Stomach (tissue), 9 donors: ENCODE results near the gene SNX18. TPM values are rescaled to one million over a fixed set of nuclear protein-coding genes. Genes with fewer than 3 reads are reported as not detected.

Experiments
- DNase-seq, 2 donors: peaks; one replicate each; pipeline versions ENCODE4 v3.0.0 to v3.0.0-alpha.2; 2013 to 2019
- H3K27ac ChIP-seq, 5 donors: fragments of 200-600 bp in 4 of 5; sonication (generic) in 4 of 5; one replicate each; pipeline ENCODE4 v1.5.1; 2013 to 2019; ENCODE audit warnings: mild to moderate bottlenecking in 1 of 5, moderate library complexity in 1 of 5
- H3K27me3 ChIP-seq, 3 donors: fragments of 200-600 bp; sonication (generic); one replicate each; pipeline ENCODE4 v1.5.1; 2017 to 2019; ENCODE audit warnings: mixed run types in 1 of 3
- H3K36me3 ChIP-seq, 4 donors: fragments of 200-600 bp; sonication (generic); 1 replicate in 3 of 4; 2 replicates in 1 of 4; pipeline ENCODE4 v1.5.1; 2016 to 2019
- H3K4me1 ChIP-seq, 4 donors: fragments of 200-600 bp; sonication (generic); one replicate each; pipeline ENCODE4 v1.5.1; 2016 to 2019
- H3K4me3 ChIP-seq, 4 donors: fragments of 200-600 bp; sonication (generic) in 3 of 4; one replicate each; pipeline ENCODE4 v1.5.1; 2016 to 2019; ENCODE audit warnings: mild to moderate bottlenecking in 1 of 4
- H3K9me3 ChIP-seq, 4 donors: fragments of 200-600 bp; sonication (generic); one replicate each; pipeline ENCODE4 v1.5.1; 2016 to 2019
- CTCF ChIP-seq, 7 experiments: fragments of 450-650 bp in 4 of 7; fragments of 200-600 bp in 3 of 7; sonication (generic) in 3 of 7; IDR thresholded peaks; one replicate each; pipeline ENCODE4 v1.5.1; 2016 to 2019; ENCODE audit warnings: antibody characterized with exemption in 7 of 7, control low read depth in 2 of 7, mild to moderate bottlenecking in 1 of 7
- EP300 ChIP-seq: sonication (generic); formaldehyde crosslinking; IDR thresholded peaks from one replicate; pipeline ENCODE4 v1.6.1; 2017; ENCODE audit warnings: antibody characterized with exemption
- POLR2A ChIP-seq, 4 donors: fragments of 450-650 bp; IDR thresholded peaks; one replicate each; pipeline ENCODE4 v1.6.1; 2016; ENCODE audit warnings: antibody characterized with exemption in 4 of 4, control low read depth in 2 of 4, mild to moderate bottlenecking in 1 of 4, moderate library complexity in 1 of 4
- POLR2AphosphoS5 ChIP-seq, 3 donors: sonication (generic); formaldehyde crosslinking; IDR thresholded peaks; one replicate each; pipeline ENCODE4 v1.6.1; 2016; ENCODE audit warnings: antibody characterized with exemption in 3 of 3
- WGBS, 5 donors: extraction: QIAGEN DNeasy Blood & Tissue Kit in 3 of 5; methylation state at CpG; one replicate each; pipeline versions ENCODE4 v1.1.5 to v1.1.7; 2013 to 2018; 5-methylcytosine and 5-hydroxymethylcytosine counted together
- intact Hi-C: fragments of 100-400 bp; cut with DNase I; formaldehyde crosslinking; loops from one replicate; pipeline ENCODE4 v1.15.1; 2023; ENCODE audit warnings: low total_unique reads
- polyA plus RNA-seq, 3 donors: library from polyadenylated mRNA; stranded (reverse); fragments of 200-250 nt; gene quantifications; one replicate each; pipeline ENCODE4 v1.2.3, GENCODE V29; 2013
- total RNA-seq, 5 donors: library from RNA; depleted of rRNA; stranded (reverse); fragments of >200 nt; gene quantifications; one replicate each; pipeline versions ENCODE4 v1.1.0 to v1.2.3, GENCODE V29; 2014 to 2016
- donor health status: healthy with polysubstance abuse.
- donor health status: Bipolar disorder and iron deficiency.
- donor health status: healthy.

SNX18 gene
- total and polyA plus RNA-seq, 8 donors: 4.4 to 77.9 (median 31.6) TPM

GRCh38 chr5:54525261-54525660 lies 7.7 kb downstream of the SNX18 start:
- H3K4me1 ChIP-seq: peaks cover 68 to 100% (median 92%) of the 10 kb centered on the region in 4 donors
- H3K36me3 ChIP-seq: no peaks in the 10 kb centered on the region
- intact Hi-C loops: no loop called here
- no peaks in the 10 kb centered on the region for H3K27me3 ChIP-seq
- no peak for DNase-seq
- TF ChIP-seq EP300 (no peak), POLR2A (IDR thresholded peaks at IDR 0.05) (no peak), POLR2AphosphoS5 (IDR thresholded peaks at IDR 0.05) (no peak), CTCF (IDR thresholded peaks at IDR 0.05) (no peak)
- H3K9me3 ChIP-seq: no peaks in the 10 kb centered on the region
- peak overlapping the region in 2 of 4 donors; percentile 14 to 96 for H3K4me3 ChIP-seq
- peak overlapping the region in 4 of 5 donors; percentile 52 to 80 (median 72) for H3K27ac ChIP-seq
- WGBS, 5 donors: 31 to 62% (median 45%) methylated on average over 4 of the region's 4 CpGs

- H3K27ac ChIP-seq: peak overlapping the region in 4 of 5 donors; percentile 7 to 80 (median 72)
- intact Hi-C loops: no loop called here
- no peak for DNase-seq
- H3K4me1 ChIP-seq: peaks cover 69 to 99% (median 93%) of the 10 kb centered on the region in 4 donors
- H3K27me3 ChIP-seq: no peaks in the 10 kb centered on the region
- WGBS, 5 donors: 44 to 68% (median 53%) methylated on average over 6 of the region's 6 CpGs
- no peak for TF ChIP-seq CTCF (IDR thresholded peaks at IDR 0.05)
- TF ChIP-seq POLR2A (IDR thresholded peaks at IDR 0.05): no peak
- no peak for TF ChIP-seq EP300
- no peak for TF ChIP-seq POLR2AphosphoS5 (IDR thresholded peaks at IDR 0.05)
- no peak overlapping the region for H3K4me3 ChIP-seq
- no peaks in the 10 kb centered on the region for H3K36me3 ChIP-seq
- H3K9me3 ChIP-seq: no peaks in the 10 kb centered on the region
Observed at GRCh38 chr5:54525692-54526091, 8.1 kb downstream of the SNX18 start.

GRCh38 chr5:54526604-54527288 lies 9.2 kb downstream of the SNX18 start:
- Histone ChIP-seq H3K4me3 (no peak overlapping the region), H3K9me3 (no peaks in the 10 kb centered on the region), H3K27me3 (no peaks in the 10 kb centered on the region), H3K4me1 (peaks cover 74 to 99% (median 92%) of the 10 kb centered on the region in 4 donors), H3K36me3 (no peaks in the 10 kb centered on the region), H3K27ac (peak overlapping the region; percentile 7 to 80 (median 30))
- TF ChIP-seq EP300 (no peak), POLR2A (IDR thresholded peaks at IDR 0.05) (no peak), CTCF (IDR thresholded peaks at IDR 0.05) (no peak), POLR2AphosphoS5 (IDR thresholded peaks at IDR 0.05) (no peak)
- intact Hi-C loops: no loop called here
- DNase-seq: no peak
- 74 to 82% (median 77%) methylated on average over 6 of the region's 6 CpGs for WGBS, 5 donors

- no peaks in the 10 kb centered on the region for H3K36me3 ChIP-seq
- no peaks in the 10 kb centered on the region for H3K27me3 ChIP-seq
- DNase-seq: no peak
- intact Hi-C loops: no loop called here
- WGBS, 5 donors: 66 to 80% (median 78%) methylated on average over 15 of the region's 15 CpGs
- TF ChIP-seq CTCF (IDR thresholded peaks at IDR 0.05) (no peak), EP300 (no peak)
- H3K27ac ChIP-seq: peak overlapping the region in 1 of 5 donors; percentile 18
- no peaks in the 10 kb centered on the region for H3K9me3 ChIP-seq
- H3K4me1 ChIP-seq: peaks cover 66 to 99% (median 87%) of the 10 kb centered on the region in 4 donors
- H3K4me3 ChIP-seq: no peak overlapping the region
Observed at GRCh38 chr5:54528633-54529209, 11.2 kb downstream of the SNX18 start.
